NB4 (cell line): ENCODE results near the gene HYLS1.

ENCODE experiments used
- DNase-seq: peaks from one replicate; pipeline ENCODE4 v3.0.0; 2010; ENCODE audit warnings: low read depth
- H3K4me3 ChIP-seq: one replicate; pipeline ENCODE4 v1.5.1; 2011; ENCODE audit warnings: mild to moderate bottlenecking, low read depth, low read length, moderate library complexity
- MYC ChIP-seq: IDR thresholded peaks from 2 replicates; pipeline ENCODE4 v1.6.1; 2011; ENCODE audit warnings: low read depth, low read length
- POLR2A ChIP-seq: IDR thresholded peaks from 2 replicates; pipeline ENCODE4 v1.6.1; 2011; ENCODE audit warnings: mild to moderate bottlenecking; ENCODE audit not compliant: insufficient read length; ENCODE audit errors: extremely low read depth
- TF ChIP-seq, protein P1 (sequence below): IDR thresholded peaks from 2 replicates; pipeline ENCODE4 v1.6.1; 2011; ENCODE audit warnings: low read depth, low read length
- TF ChIP-seq, protein P2 (sequence below): IDR thresholded peaks from one replicate; pipeline ENCODE4 v1.5.1; 2012; ENCODE audit warnings: low read depth, low read length

The HYLS1 gene

GRCh38 chr11:125923633-125924032, 36.2 kb downstream of the HYLS1 start:
- TF ChIP-seq POLR2A (no peak), MYC (no peak)
- TF ChIP-seq, protein P1, sequence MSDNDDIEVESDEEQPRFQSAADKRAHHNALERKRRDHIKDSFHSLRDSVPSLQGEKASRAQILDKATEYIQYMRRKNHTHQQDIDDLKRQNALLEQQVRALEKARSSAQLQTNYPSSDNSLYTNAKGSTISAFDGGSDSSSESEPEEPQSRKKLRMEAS: no peak
- TF ChIP-seq, protein P2, sequence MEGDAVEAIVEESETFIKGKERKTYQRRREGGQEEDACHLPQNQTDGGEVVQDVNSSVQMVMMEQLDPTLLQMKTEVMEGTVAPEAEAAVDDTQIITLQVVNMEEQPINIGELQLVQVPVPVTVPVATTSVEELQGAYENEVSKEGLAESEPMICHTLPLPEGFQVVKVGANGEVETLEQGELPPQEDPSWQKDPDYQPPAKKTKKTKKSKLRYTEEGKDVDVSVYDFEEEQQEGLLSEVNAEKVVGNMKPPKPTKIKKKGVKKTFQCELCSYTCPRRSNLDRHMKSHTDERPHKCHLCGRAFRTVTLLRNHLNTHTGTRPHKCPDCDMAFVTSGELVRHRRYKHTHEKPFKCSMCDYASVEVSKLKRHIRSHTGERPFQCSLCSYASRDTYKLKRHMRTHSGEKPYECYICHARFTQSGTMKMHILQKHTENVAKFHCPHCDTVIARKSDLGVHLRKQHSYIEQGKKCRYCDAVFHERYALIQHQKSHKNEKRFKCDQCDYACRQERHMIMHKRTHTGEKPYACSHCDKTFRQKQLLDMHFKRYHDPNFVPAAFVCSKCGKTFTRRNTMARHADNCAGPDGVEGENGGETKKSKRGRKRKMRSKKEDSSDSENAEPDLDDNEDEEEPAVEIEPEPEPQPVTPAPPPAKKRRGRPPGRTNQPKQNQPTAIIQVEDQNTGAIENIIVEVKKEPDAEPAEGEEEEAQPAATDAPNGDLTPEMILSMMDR: no peak
- no peak overlapping the region for H3K4me3 ChIP-seq
- no peak for DNase-seq

GRCh38 chr11:125924384-125925007, 37.0 kb downstream of the HYLS1 start:
- no peak for TF ChIP-seq MYC
- TF ChIP-seq POLR2A: no peak
- TF ChIP-seq, protein P2: no peak
- TF ChIP-seq, protein P1: no peak
- no peak overlapping the region for H3K4me3 ChIP-seq

GRCh38 chr11:125925247-125925740, 37.8 kb downstream of the HYLS1 start:
- no peak overlapping the region for H3K4me3 ChIP-seq
- TF ChIP-seq MYC (no peak), POLR2A (no peak)
- TF ChIP-seq, protein P1: no peak
- TF ChIP-seq, protein P2: no peak
- no peak for DNase-seq

More at GRCh38 chr11:125924384-125925007, 37.0 kb downstream of the HYLS1 start:
- no peak for DNase-seq

GRCh38 chr11:125925804-125926203, 38.3 kb downstream of the HYLS1 start:
- TF ChIP-seq, protein P1: no peak
- TF ChIP-seq MYC (no peak), POLR2A (no peak)
- TF ChIP-seq, protein P2: no peak
- H3K4me3 ChIP-seq: no peak overlapping the region
- no peak for DNase-seq

- no peak for TF ChIP-seq MYC
- TF ChIP-seq, protein P1: no peak
- no peak for TF ChIP-seq POLR2A
- TF ChIP-seq, protein P2: no peak
- H3K4me3 ChIP-seq: no peak overlapping the region
- DNase-seq: no peak
Observed at GRCh38 chr11:125926682-125927081, 39.2 kb downstream of the HYLS1 start.
